Measurements from ENCODE around the gene KIAA1217.

DNA sequence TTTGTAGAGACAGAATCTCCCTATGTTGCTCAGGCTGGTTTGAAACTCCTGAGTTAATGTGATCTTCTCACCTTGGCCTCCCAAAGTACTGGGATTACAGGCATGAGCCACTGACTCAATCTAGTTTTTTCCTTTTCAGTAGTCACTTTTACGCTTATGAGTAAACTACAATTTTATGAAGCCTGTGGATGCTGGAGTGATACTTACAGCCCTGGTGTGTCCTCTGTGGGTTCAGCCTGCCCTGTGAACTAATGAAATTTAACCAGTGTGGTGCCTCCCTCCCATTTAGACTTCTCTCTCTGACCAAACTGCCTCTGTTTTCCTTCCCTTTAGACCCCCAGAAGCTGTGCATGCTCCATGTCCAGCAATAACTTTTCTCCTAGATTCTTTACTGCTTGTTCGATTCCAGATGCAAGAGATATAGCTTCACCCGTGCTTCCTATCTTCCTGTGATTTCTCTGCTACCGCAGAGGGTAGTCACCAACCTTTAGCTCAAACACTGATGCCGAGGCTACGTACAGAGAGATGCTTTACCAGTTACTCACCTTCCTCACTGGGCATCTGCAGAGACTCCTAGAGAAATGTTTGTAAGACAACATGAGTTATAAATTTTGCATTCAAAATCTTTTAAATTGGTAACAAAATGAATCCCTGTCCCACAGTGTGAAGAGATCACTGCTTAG, 90.8 kb downstream of the KIAA1217 start:
- TF ChIP-seq FOSL1 (IDR thresholded peaks at IDR 0.05; ENCODE audit: insufficient read depth, low read depth, low read length) (no peak), SIX5 (IDR thresholded peaks at IDR 0.05; ENCODE audit: low read depth, low read length) (no peak), PHF8 (conservative IDR thresholded peaks at IDR 0.05; ENCODE audit: low read depth, low read length) (no peak)

Measured in H1 (cell line).